Fibroblast of the aortic adventitia (primary cell): ENCODE measurements around the gene BIRC3. TPM values are rescaled to one million over a fixed set of nuclear protein-coding genes. Genes with fewer than 3 reads are reported as not detected.

Source experiments
- DNase-seq: peaks from one replicate; pipeline ENCODE4 v3.0.0-alpha.2; 2010; ENCODE audit warnings: low read depth
- H3K4me3 ChIP-seq: 2 replicates; pipeline ENCODE4 v1.5.1; 2011; ENCODE audit warnings: low read depth, mild to moderate bottlenecking, control low read depth, low read length, moderate library complexity
- total RNA-seq: library from RNA; depleted of rRNA; stranded (reverse); fragments of >200 nt; gene quantifications from 2 replicates; pipeline ENCODE4 v1.2.3, GENCODE V29; 2012; ENCODE audit warnings: low replicate concordance
- TF ChIP-seq, protein P1 (sequence below): IDR thresholded peaks from 2 replicates; pipeline ENCODE4 v1.5.1; 2011; ENCODE audit warnings: mild to moderate bottlenecking, low read length, control low read depth, inconsistent platforms; ENCODE audit not compliant: insufficient read depth

Gene BIRC3
- total RNA-seq, 1 donor: 2.4 TPM

- TF ChIP-seq, protein P1, sequence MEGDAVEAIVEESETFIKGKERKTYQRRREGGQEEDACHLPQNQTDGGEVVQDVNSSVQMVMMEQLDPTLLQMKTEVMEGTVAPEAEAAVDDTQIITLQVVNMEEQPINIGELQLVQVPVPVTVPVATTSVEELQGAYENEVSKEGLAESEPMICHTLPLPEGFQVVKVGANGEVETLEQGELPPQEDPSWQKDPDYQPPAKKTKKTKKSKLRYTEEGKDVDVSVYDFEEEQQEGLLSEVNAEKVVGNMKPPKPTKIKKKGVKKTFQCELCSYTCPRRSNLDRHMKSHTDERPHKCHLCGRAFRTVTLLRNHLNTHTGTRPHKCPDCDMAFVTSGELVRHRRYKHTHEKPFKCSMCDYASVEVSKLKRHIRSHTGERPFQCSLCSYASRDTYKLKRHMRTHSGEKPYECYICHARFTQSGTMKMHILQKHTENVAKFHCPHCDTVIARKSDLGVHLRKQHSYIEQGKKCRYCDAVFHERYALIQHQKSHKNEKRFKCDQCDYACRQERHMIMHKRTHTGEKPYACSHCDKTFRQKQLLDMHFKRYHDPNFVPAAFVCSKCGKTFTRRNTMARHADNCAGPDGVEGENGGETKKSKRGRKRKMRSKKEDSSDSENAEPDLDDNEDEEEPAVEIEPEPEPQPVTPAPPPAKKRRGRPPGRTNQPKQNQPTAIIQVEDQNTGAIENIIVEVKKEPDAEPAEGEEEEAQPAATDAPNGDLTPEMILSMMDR: no peak
- H3K4me3 ChIP-seq: no peak overlapping the region
Measured at GRCh38 chr11:102274628-102275027, 42.7 kb upstream of the BIRC3 start.

DNA sequence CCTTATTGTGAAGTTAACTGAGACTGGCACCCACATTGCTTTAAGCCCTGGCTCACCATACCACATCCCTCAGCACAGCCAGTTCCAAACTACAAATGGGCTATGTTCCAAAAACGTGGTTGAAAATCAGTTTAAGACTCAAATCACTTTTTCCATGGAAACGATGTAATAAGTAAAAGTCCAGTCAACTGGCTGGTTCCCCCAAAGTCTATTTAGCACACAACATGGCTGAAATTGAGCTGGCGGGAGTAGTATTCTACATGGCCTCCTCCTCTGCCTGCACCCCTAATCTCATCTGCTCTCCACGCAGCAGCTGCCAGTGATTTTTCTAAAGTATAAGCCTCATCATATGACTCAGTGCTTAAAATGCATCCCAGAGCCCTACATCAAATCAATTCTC lies 40.9 kb upstream of the BIRC3 start:
- TF ChIP-seq, protein P1: no peak
- peak; percentile 43 for DNase-seq
- H3K4me3 ChIP-seq: no peak overlapping the region

More at GRCh38 chr11:102274628-102275027, 42.7 kb upstream of the BIRC3 start:
- no peak for DNase-seq

DNA sequence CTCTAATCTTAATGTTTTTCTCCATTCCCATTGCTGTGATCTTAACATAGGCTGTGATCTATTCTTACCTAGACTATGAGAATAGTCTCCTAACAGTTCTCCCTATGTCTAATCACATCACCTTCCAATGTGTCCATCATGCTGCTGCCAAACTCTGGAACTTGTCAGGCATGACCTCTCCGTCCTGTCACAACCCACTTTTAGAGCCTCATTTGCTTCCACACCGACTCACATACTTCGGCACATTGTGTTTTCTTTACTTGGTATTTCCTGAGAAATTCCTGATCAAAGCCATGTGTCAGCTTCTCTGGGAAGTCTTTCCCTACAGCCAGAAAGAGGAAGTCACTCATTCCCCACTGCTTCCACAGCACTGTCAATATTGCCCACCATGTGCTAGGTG lies 40.5 kb upstream of the BIRC3 start:
- H3K4me3 ChIP-seq: no peak overlapping the region
- TF ChIP-seq, protein P1: no peak
- peak; percentile 35 for DNase-seq

DNA sequence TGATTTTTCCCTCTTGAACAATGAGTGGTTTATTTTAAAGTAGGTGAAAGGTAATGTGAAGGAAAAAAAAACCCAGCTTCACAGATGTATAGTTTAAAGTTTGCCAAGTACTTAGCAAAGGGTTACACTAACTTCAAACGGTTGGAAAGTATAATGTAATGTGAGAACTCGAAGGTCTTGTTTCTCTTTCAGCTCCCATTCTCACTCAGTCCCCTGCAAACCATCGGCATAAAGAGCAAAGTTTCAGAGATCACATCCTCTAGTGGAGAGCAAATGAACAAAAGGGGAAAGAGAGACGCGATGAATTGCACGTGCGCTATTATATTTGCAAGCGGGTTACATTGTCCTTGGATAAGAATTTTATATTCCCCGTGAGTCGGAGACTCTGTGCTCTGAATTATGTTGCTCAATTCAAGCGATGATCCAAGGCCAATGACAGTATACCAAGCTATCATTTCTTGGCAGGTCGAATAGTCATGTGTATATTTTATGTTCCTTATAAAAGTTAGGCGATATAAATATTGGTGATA lies 37.6 kb upstream of the BIRC3 start:
- peak; percentile 70 for DNase-seq
- peak overlapping the region; percentile 18 for H3K4me3 ChIP-seq
- TF ChIP-seq, protein P1: peak; percentile 63

GRCh38 chr11:102280245-102280833 lies 36.9 kb upstream of the BIRC3 start:
- no peak for DNase-seq
- TF ChIP-seq, protein P1: no peak
- H3K4me3 ChIP-seq: no peak overlapping the region

DNA sequence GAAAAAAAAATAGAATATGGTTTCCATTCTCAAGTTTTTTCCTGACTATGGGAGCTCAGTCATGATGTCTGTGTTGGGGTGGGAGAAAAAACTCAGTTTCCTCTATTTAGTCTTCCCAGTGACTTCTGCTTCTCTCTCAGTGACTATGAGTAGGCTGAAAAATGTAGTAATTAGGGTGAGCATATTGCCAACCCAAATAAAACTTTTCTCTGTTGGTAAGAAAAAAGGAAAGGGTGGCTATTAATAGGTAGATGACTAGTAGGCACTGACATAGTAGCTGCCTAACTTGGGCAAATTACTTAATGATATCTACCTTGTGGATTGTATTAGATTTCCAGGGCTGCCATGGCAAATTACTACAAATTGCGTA lies 34.2 kb upstream of the BIRC3 start:
- DNase-seq: peak; percentile 38
- TF ChIP-seq, protein P1: no peak
- H3K4me3 ChIP-seq: no peak overlapping the region

- no peak for DNase-seq
- H3K4me3 ChIP-seq: no peak overlapping the region
- TF ChIP-seq, protein P1: no peak
Measured at GRCh38 chr11:102284008-102284407, 33.3 kb upstream of the BIRC3 start.
